Measurements from ENCODE around the gene LIME1. TPM values are rescaled to one million over a fixed set of nuclear protein-coding genes. Genes with fewer than 3 reads are reported as not detected.
"Not testable (repeated sequence)": the region's sequence is repeated elsewhere in the genome, so short reads cannot be mapped to it uniquely, and the experiment has no call there.

Gene LIME1
- polyA plus RNA-seq, 4 donors = 6.1 to 48.4 (median 22.6) TPM

DNA sequence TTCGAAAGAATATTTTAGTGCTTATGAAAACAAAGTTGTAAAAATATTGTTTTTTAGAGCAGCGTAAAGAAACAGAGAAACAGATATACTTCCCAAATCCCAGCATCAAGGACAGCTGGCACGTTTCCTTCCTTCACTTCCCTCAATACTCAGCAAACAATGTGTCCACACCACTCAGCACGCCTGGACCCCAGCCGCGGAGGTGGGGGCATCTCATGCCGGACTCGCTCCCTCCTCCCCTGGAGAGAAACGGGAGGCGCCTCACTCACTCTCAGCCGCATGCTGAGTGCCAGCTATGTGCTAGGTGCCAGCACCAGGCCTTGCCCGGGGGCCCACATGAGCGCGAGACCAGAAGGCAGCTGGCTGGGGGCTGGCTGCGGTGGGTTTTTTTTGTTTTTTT is 37.8 kb downstream of the LIME1 start:
- peaks cover 0 to 18% (median 0%) of the 10 kb centered on the region in 3 donors for H3K27me3 ChIP-seq (ENCODE audit: control insufficient read depth in 3 of 3, insufficient read depth in 3 of 3, low read length in 3 of 3)
- H3K4me1 ChIP-seq (ENCODE audit: control insufficient read depth in 3 of 3, insufficient read depth in 2 of 3, low read depth in 1 of 3, low read length in 2 of 3) = peaks cover 0 to 7% (median 0%) of the 10 kb centered on the region in 3 donors
- no peaks in the 10 kb centered on the region for H3K9me3 ChIP-seq (ENCODE audit: control insufficient read depth in 2 of 2, insufficient read depth in 1 of 2, low read depth in 1 of 2, low read length in 1 of 2)
- no peak for FAIRE-seq
- no peak overlapping the region for H3K4me3 ChIP-seq (ENCODE audit: low read depth in 1 of 3, low read length in 3 of 3)
- H3K36me3 ChIP-seq (ENCODE audit: control insufficient read depth in 3 of 3, insufficient read depth in 2 of 3, low read depth in 1 of 3, low read length in 3 of 3) = peaks cover 0 to 17% (median 0%) of the 10 kb centered on the region in 3 donors
- no peak for DNase-seq
- no peak overlapping the region for H3K27ac ChIP-seq (ENCODE audit: low read depth in 1 of 3, low read length in 2 of 3)
- WGBS, 3 donors = 70 to 79% (median 75%) methylated on average over 15 of the region's 15 CpGs

- FAIRE-seq (no peak), DNase-seq (peak in 1 of 2 donors; percentile 60)
- H3K4me3 ChIP-seq (ENCODE audit: low read depth in 1 of 3, low read length in 3 of 3) = peak overlapping the region in 1 of 3 donors; percentile 19
- 22 to 39% (median 36%) methylated on average over 65 to 67 of the region's 67 CpGs for WGBS, 3 donors
- H3K4me1 ChIP-seq (ENCODE audit: control insufficient read depth in 3 of 3, insufficient read depth in 2 of 3, low read depth in 1 of 3, low read length in 2 of 3) = peaks cover 0 to 7% (median 0%) of the 10 kb centered on the region in 3 donors
- peaks cover 0 to 12% (median 0%) of the 10 kb centered on the region in 3 donors for H3K36me3 ChIP-seq (ENCODE audit: control insufficient read depth in 3 of 3, insufficient read depth in 2 of 3, low read depth in 1 of 3, low read length in 3 of 3)
- H3K9me3 ChIP-seq (ENCODE audit: control insufficient read depth in 2 of 2, insufficient read depth in 1 of 2, low read depth in 1 of 2, low read length in 1 of 2) = no peaks in the 10 kb centered on the region
- H3K27ac ChIP-seq (ENCODE audit: low read depth in 1 of 3, low read length in 2 of 3) = no peak overlapping the region
- H3K27me3 ChIP-seq (ENCODE audit: control insufficient read depth in 3 of 3, insufficient read depth in 3 of 3, low read length in 3 of 3) = peaks cover 0 to 18% (median 0%) of the 10 kb centered on the region in 3 donors
Observed at GRCh38 chr20:63775096-63775978, 38.9 kb downstream of the LIME1 start.

- not testable (repeated sequence) for DNase-seq; FAIRE-seq; H3K36me3 ChIP-seq (ENCODE audit: control insufficient read depth in 3 of 3, insufficient read depth in 2 of 3, low read depth in 1 of 3, low read length in 3 of 3)
Observed at GRCh38 chr20:63776875-63777274, 40.4 kb downstream of the LIME1 start.

GRCh38 chr20:63777614-63778013 is 41.1 kb downstream of the LIME1 start:
- no peak for FAIRE-seq

More at GRCh38 chr20:63776875-63777274, 40.4 kb downstream of the LIME1 start:
- not testable (repeated sequence) for H3K9me3 ChIP-seq (ENCODE audit: control insufficient read depth in 2 of 2, insufficient read depth in 1 of 2, low read depth in 1 of 2, low read length in 1 of 2); H3K4me3 ChIP-seq (ENCODE audit: low read depth in 1 of 3, low read length in 3 of 3); H3K27ac ChIP-seq (ENCODE audit: low read depth in 1 of 3, low read length in 2 of 3); H3K4me1 ChIP-seq (ENCODE audit: control insufficient read depth in 3 of 3, insufficient read depth in 2 of 3, low read depth in 1 of 3, low read length in 2 of 3)
- 93 to 96% (median 95%) methylated on average over 17 to 23 of the region's 23 CpGs for WGBS, 3 donors
- H3K27me3 ChIP-seq (ENCODE audit: control insufficient read depth in 3 of 3, insufficient read depth in 3 of 3, low read length in 3 of 3) = peaks cover 0 to 18% (median 0%) of the 10 kb centered on the region in 3 donors

GRCh38 chr20:63778034-63778752 is 41.7 kb downstream of the LIME1 start:
- Histone ChIP-seq H3K27ac (ENCODE audit: low read depth in 1 of 3, low read length in 2 of 3) (no peak overlapping the region), H3K27me3 (ENCODE audit: control insufficient read depth in 3 of 3, insufficient read depth in 3 of 3, low read length in 3 of 3) (peaks cover 0 to 18% (median 0%) of the 10 kb centered on the region in 3 donors), H3K36me3 (ENCODE audit: control insufficient read depth in 3 of 3, insufficient read depth in 2 of 3, low read depth in 1 of 3, low read length in 3 of 3) (peaks cover 0 to 10% (median 0%) of the 10 kb centered on the region in 3 donors), H3K4me1 (ENCODE audit: control insufficient read depth in 3 of 3, insufficient read depth in 2 of 3, low read depth in 1 of 3, low read length in 2 of 3) (peaks cover 0 to 7% (median 0%) of the 10 kb centered on the region in 3 donors), H3K4me3 (ENCODE audit: low read depth in 1 of 3, low read length in 3 of 3) (no peak overlapping the region), H3K9me3 (ENCODE audit: control insufficient read depth in 2 of 2, insufficient read depth in 1 of 2, low read depth in 1 of 2, low read length in 1 of 2) (no peaks in the 10 kb centered on the region)
- DNase-seq (no peak), FAIRE-seq (no peak)
- 47 to 60% (median 59%) methylated on average over 19 of the region's 19 CpGs for WGBS, 3 donors

More at GRCh38 chr20:63777614-63778013, 41.1 kb downstream of the LIME1 start:
- Histone ChIP-seq H3K4me1 (ENCODE audit: control insufficient read depth in 3 of 3, insufficient read depth in 2 of 3, low read depth in 1 of 3, low read length in 2 of 3) (peaks cover 0 to 7% (median 0%) of the 10 kb centered on the region in 3 donors), H3K36me3 (ENCODE audit: control insufficient read depth in 3 of 3, insufficient read depth in 2 of 3, low read depth in 1 of 3, low read length in 3 of 3) (peaks cover 0 to 10% (median 0%) of the 10 kb centered on the region in 3 donors), H3K27ac (ENCODE audit: low read depth in 1 of 3, low read length in 2 of 3) (no peak overlapping the region), H3K4me3 (ENCODE audit: low read depth in 1 of 3, low read length in 3 of 3) (no peak overlapping the region), H3K9me3 (ENCODE audit: control insufficient read depth in 2 of 2, insufficient read depth in 1 of 2, low read depth in 1 of 2, low read length in 1 of 2) (no peaks in the 10 kb centered on the region), H3K27me3 (ENCODE audit: control insufficient read depth in 3 of 3, insufficient read depth in 3 of 3, low read length in 3 of 3) (peaks cover 0 to 18% (median 0%) of the 10 kb centered on the region in 3 donors)
- DNase-seq = no peak
- WGBS, 3 donors = 95 to 96% (median 95%) methylated on average over 13 of the region's 13 CpGs

DNA sequence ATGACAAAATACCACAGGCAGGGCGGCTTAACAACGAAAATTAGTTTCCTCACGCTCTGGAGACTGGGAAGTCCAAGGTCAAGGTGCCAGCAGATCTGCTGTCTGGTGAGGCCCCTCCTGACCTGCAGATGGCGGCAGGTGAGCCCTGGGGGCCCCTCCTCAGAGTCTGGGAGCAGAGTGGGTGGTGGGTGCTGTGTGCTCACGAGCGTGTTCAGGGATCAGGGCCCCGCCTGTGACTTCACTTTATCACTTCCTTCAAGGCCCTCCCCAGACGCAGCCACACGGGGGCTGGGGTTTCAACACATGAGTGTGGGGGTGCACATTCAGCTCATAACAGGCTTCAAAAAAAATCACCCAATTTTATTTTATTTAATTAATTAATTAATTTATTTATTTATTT is 42.4 kb downstream of the LIME1 start:
- H3K27me3 ChIP-seq (ENCODE audit: control insufficient read depth in 3 of 3, insufficient read depth in 3 of 3, low read length in 3 of 3) = peaks cover 0 to 15% (median 0%) of the 10 kb centered on the region in 3 donors
- no peak overlapping the region for H3K27ac ChIP-seq (ENCODE audit: low read depth in 1 of 3, low read length in 2 of 3)
- WGBS, 3 donors = 45 to 66% (median 47%) methylated on average over 9 of the region's 9 CpGs
- FAIRE-seq (no peak), DNase-seq (no peak)
- H3K9me3 ChIP-seq (ENCODE audit: control insufficient read depth in 2 of 2, insufficient read depth in 1 of 2, low read depth in 1 of 2, low read length in 1 of 2) = no peaks in the 10 kb centered on the region
- H3K36me3 ChIP-seq (ENCODE audit: control insufficient read depth in 3 of 3, insufficient read depth in 2 of 3, low read depth in 1 of 3, low read length in 3 of 3) = peaks cover 0 to 10% (median 0%) of the 10 kb centered on the region in 3 donors
- H3K4me3 ChIP-seq (ENCODE audit: low read depth in 1 of 3, low read length in 3 of 3) = no peak overlapping the region
- peaks cover 0 to 7% (median 0%) of the 10 kb centered on the region in 3 donors for H3K4me1 ChIP-seq (ENCODE audit: control insufficient read depth in 3 of 3, insufficient read depth in 2 of 3, low read depth in 1 of 3, low read length in 2 of 3)

DNA sequence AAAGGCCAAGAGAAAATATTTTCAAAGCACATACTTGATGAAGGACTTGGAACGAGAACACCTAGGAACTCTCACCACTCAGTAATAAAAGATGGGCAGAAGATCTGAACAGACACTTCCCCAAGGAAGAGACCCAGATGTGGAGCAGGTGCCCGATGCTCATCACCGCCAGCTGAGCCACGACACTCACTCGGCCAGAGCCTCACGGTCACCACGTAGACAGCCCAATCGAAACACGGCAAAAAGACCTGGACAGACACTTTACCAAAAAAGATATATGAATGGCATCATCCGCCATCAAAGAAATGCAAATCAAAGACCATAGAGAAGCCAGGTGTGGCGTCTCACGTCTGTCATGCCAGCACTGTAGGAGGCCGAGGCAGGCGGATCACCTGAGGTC is 44.7 kb downstream of the LIME1 start:
- FAIRE-seq (no peak), DNase-seq (no peak)
- Histone ChIP-seq H3K4me1 (ENCODE audit: control insufficient read depth in 3 of 3, insufficient read depth in 2 of 3, low read depth in 1 of 3, low read length in 2 of 3) (no peaks in the 10 kb centered on the region), H3K36me3 (ENCODE audit: control insufficient read depth in 3 of 3, insufficient read depth in 2 of 3, low read depth in 1 of 3, low read length in 3 of 3) (peaks cover 0 to 5% (median 0%) of the 10 kb centered on the region in 3 donors), H3K9me3 (ENCODE audit: control insufficient read depth in 2 of 2, insufficient read depth in 1 of 2, low read depth in 1 of 2, low read length in 1 of 2) (no peaks in the 10 kb centered on the region), H3K27ac (ENCODE audit: low read depth in 1 of 3, low read length in 2 of 3) (no peak overlapping the region), H3K27me3 (ENCODE audit: control insufficient read depth in 3 of 3, insufficient read depth in 3 of 3, low read length in 3 of 3) (no peaks in the 10 kb centered on the region), H3K4me3 (ENCODE audit: low read depth in 1 of 3, low read length in 3 of 3) (no peak overlapping the region)
- WGBS, 3 donors = 83 to 87% (median 86%) methylated on average over 14 of the region's 14 CpGs

GRCh38 chr20:63782051-63782471 is 45.6 kb downstream of the LIME1 start:
- H3K36me3 ChIP-seq (ENCODE audit: control insufficient read depth in 3 of 3, insufficient read depth in 2 of 3, low read depth in 1 of 3, low read length in 3 of 3) = peaks cover 0 to 5% (median 0%) of the 10 kb centered on the region in 3 donors
- H3K4me3 ChIP-seq (ENCODE audit: low read depth in 1 of 3, low read length in 3 of 3) = no peak overlapping the region
- FAIRE-seq = no peak
- no peaks in the 10 kb centered on the region for H3K9me3 ChIP-seq (ENCODE audit: control insufficient read depth in 2 of 2, insufficient read depth in 1 of 2, low read depth in 1 of 2, low read length in 1 of 2)
- no peaks in the 10 kb centered on the region for H3K4me1 ChIP-seq (ENCODE audit: control insufficient read depth in 3 of 3, insufficient read depth in 2 of 3, low read depth in 1 of 3, low read length in 2 of 3)
- no peak overlapping the region for H3K27ac ChIP-seq (ENCODE audit: low read depth in 1 of 3, low read length in 2 of 3)
- WGBS, 3 donors = 48 to 70% (median 54%) methylated on average over 14 to 17 of the region's 18 CpGs
- DNase-seq = peak in 1 of 2 donors; percentile 7
- H3K27me3 ChIP-seq (ENCODE audit: control insufficient read depth in 3 of 3, insufficient read depth in 3 of 3, low read length in 3 of 3) = no peaks in the 10 kb centered on the region

Data from small intestine (tissue), 7 donors.